Kidney (tissue), 14 donors: ENCODE results near the gene HMX3. TPM values are rescaled to one million over a fixed set of nuclear protein-coding genes. Genes with fewer than 3 reads are reported as not detected.
"Not testable (repeated sequence)": the region's sequence is repeated elsewhere in the genome, so short reads cannot be mapped to it uniquely, and the experiment has no call there.

Source experiments
- DNase-seq, 5 donors: peaks; one replicate each; pipeline ENCODE4 v3.0.0-alpha.2; 2013 to 2020
- FAIRE-seq: peaks from 2 replicates; lab custom pipeline; 2012; peaks lifted over from hg19 to GRCh38; lab: Jason Lieb, UNC
- H3K27ac ChIP-seq, 2 donors: one replicate each; pipeline ENCODE4 v1.7.0; 2013; ENCODE audit warnings: low read depth in 2 of 2, low read length in 2 of 2, inconsistent platforms in 1 of 2
- H3K27me3 ChIP-seq: one replicate; pipeline ENCODE4 v1.7.1; 2013; ENCODE audit warnings: low read length, inconsistent platforms; ENCODE audit not compliant: control insufficient read depth, insufficient read depth
- H3K36me3 ChIP-seq, 3 donors: one replicate each; pipeline versions ENCODE4 v1.7.0 to v1.7.1; 2013; ENCODE audit warnings: low read length in 3 of 3, control low read depth in 1 of 3, inconsistent platforms in 1 of 3; ENCODE audit not compliant: insufficient read depth in 3 of 3, control insufficient read depth in 2 of 3
- H3K4me1 ChIP-seq, 3 donors: one replicate each; pipeline versions ENCODE4 v1.7.0 to v1.7.1; 2013; ENCODE audit warnings: low read length in 3 of 3, inconsistent platforms in 1 of 3, low read depth in 1 of 3; ENCODE audit not compliant: control insufficient read depth in 2 of 3, insufficient read depth in 2 of 3
- H3K4me3 ChIP-seq, 3 donors: one replicate each; pipeline versions ENCODE4 v1.7.0 to v1.8.1; 2013; ENCODE audit warnings: low read length in 3 of 3, control low read depth in 1 of 3, inconsistent platforms in 1 of 3
- H3K9ac ChIP-seq, 3 donors: one replicate each; pipeline versions ENCODE4 v1.7.0 to v1.7.1; 2013; ENCODE audit warnings: low read length in 3 of 3, control low read depth in 1 of 3, inconsistent platforms in 1 of 3
- H3K9me3 ChIP-seq, 3 donors: one replicate each; pipeline versions ENCODE4 v1.7.0 to v1.7.1; 2013; ENCODE audit warnings: low read length in 3 of 3, control low read depth in 1 of 3, inconsistent platforms in 1 of 3; ENCODE audit not compliant: control insufficient read depth in 2 of 3, insufficient read depth in 1 of 3
- intact Hi-C: fragments of 100-400 bp; cut with DNase I; formaldehyde crosslinking; loops from one replicate; pipeline ENCODE4 v1.11.1; 2022
- polyA plus RNA-seq: library from polyadenylated mRNA; stranded (reverse); fragments of 350-450 nt; fragmentation: Illumina TruSeq; extraction: RNeasy Lipid Tissue Mini Kit (QIAGEN cat#74804); gene quantifications from one replicate; pipeline ENCODE4 v1.2.3, GENCODE V29; 2014; ENCODE audit warnings: low read depth, low replicate concordance; ENCODE audit not compliant: insufficient read depth
- total RNA-seq: library from RNA; stranded (reverse); fragmentation: NEBNext Ultra II Directional; extraction: Animal tissue kit (Norgen Biotek cat#: 25700); gene quantifications from one replicate; pipeline ENCODE4 v1.2.1, GENCODE V29; 2021
- TF ChIP-seq, protein P1 (sequence below): IDR thresholded peaks from 3 replicates; pipeline ENCODE4 v1.5.1; 2012; ENCODE audit warnings: mild to moderate bottlenecking, moderate library complexity, borderline replicate concordance; ENCODE audit not compliant: insufficient read depth; ENCODE audit errors: extremely low read depth
- donor health status: control.
- donor health status: control.
- donor health status: control.
- donor health status: control.
- donor health status: control.
- donor health status: DM: yes; HTN: yes; CAD: no.
- donor health status: Normal renal cell carcinoma (clear cell type).

HMX3 gene
- total and polyA plus RNA-seq, 2 donors from 2014 or later = not detected

DNA sequence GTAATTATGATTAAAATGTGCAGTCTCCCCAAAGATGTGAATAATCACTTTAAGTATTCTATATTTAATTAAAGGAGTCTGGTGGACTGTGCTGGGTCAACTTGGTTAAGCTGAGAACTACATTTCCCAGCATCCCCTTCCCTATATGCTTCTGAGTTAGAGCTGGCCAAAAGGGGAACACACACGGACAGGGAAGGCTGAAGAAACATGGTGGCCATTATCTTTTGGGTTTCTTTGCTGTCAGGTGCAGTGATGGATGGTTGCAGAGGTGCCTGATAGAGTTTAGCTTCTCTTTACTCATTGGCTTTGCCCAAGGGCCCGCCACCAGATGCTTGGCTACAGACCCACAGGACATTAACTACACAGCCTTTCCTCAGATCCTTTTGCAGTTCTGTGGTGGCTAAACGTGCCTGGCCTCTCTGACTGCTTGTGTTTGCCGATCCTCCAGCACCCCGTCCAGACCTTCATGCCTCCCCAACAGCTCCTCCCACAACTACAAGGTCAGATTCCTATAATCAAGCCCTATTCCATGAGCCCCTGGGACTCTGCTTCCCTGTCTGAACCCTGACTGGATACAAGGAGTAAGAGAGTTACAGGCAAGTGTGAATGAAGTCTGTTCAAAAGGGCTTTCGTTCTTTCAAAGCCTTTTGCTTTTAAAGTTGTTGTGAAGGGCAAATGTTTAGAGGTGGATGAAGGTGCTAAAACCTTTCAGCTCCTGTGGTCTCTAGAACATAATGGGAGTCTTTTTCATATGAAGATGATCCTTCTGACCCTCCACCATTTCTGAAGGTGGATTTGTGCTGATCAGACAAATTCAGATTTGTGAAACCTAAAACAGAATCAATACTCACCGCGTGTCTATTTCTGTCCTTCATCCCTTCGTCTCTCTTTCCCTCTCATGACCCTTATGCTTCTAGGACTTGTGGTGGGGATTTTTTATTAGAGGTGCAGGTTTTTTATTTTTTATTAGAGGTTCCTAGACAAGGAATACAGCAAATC is 39.9 kb downstream of the HMX3 start:
- no peak for FAIRE-seq
- Histone ChIP-seq H3K27ac (no peak overlapping the region), H3K9me3 (no peaks in the 10 kb centered on the region), H3K36me3 (peaks cover 0 to 3% (median 2%) of the 10 kb centered on the region in 3 donors), H3K9ac (no peak overlapping the region), H3K4me1 (no peaks in the 10 kb centered on the region), H3K27me3 (no peaks in the 10 kb centered on the region), H3K4me3 (no peak overlapping the region)
- TF ChIP-seq, protein P1, sequence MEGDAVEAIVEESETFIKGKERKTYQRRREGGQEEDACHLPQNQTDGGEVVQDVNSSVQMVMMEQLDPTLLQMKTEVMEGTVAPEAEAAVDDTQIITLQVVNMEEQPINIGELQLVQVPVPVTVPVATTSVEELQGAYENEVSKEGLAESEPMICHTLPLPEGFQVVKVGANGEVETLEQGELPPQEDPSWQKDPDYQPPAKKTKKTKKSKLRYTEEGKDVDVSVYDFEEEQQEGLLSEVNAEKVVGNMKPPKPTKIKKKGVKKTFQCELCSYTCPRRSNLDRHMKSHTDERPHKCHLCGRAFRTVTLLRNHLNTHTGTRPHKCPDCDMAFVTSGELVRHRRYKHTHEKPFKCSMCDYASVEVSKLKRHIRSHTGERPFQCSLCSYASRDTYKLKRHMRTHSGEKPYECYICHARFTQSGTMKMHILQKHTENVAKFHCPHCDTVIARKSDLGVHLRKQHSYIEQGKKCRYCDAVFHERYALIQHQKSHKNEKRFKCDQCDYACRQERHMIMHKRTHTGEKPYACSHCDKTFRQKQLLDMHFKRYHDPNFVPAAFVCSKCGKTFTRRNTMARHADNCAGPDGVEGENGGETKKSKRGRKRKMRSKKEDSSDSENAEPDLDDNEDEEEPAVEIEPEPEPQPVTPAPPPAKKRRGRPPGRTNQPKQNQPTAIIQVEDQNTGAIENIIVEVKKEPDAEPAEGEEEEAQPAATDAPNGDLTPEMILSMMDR = no peak
- no peak for DNase-seq
- intact Hi-C loops = no loop called here

DNA sequence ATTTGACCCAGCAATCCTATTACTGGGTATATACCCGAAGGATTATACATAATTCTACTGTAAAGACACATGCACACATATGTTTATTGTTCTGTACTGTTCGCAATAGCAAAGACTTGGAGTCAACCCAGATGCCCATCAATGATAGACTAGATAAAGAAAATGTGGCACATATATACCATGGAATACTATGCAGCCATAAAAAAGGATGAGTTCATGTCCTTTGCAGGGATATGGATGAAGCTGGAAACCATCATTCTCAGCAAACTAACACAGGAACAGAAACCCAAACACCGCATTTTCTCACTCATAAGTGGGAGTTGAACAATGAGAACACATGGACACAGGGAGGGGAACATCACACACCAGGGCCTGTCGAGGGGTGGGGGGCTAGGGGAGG is 42.6 kb downstream of the HMX3 start:
- H3K9me3 ChIP-seq, H3K36me3 ChIP-seq, H3K9ac ChIP-seq, H3K4me3 ChIP-seq, H3K27ac ChIP-seq, FAIRE-seq, DNase-seq, H3K27me3 ChIP-seq, intact Hi-C loops, H3K4me1 ChIP-seq: not testable (repeated sequence)

DNA sequence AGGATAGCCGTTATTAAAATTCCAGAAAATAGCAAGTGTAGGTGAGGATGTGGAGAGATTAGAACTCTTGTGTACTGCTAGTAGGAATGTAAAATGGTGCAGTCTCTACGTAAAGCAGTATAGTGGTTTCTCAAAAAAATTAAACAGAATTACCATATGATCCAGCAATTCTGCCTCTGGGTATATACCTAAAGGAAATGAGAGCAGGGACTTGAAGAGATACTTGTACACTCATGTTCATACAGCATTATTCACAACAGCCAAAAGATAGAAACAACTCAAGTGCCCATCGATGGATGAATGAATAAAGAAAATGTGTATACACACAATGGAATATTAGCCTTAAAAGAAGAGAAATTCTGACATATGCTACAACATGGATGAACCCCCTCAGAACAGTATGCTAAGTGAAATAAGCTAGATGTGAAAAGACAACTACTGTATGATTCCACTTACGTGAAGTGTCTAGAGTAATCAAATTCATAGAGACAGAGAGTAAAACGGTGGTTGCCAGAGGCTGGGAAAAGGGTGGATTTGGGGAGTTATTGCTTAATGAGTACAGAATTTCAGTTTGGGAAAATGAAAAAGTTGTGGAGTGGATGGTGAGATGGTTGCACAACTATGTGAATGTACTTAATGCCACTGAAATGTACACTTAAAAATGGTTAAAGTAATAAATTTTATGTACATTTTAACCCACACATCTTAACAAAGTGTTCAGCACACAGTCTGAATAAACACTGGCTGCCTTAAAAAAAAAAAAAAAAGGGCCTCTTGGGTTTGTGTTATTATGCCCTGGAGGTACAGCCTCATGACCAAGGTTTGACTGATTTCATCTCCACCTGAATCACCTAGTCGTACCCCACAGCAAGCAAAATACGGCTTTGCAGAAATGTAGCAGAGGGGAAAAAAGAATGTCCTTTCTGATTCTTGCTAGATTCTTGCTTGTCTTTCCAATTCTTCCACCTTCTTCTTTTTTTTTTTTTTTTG is 44.6 kb downstream of the HMX3 start:
- peaks cover 0 to 7% (median 0%) of the 10 kb centered on the region in 3 donors for H3K9me3 ChIP-seq
- TF ChIP-seq, protein P1 = no peak
- H3K4me1 ChIP-seq = no peaks in the 10 kb centered on the region
- FAIRE-seq (no peak), DNase-seq (no peak)
- H3K27me3 ChIP-seq = no peaks in the 10 kb centered on the region
- H3K27ac ChIP-seq = no peak overlapping the region
- intact Hi-C loops = no loop called here
- no peak overlapping the region for H3K9ac ChIP-seq
- H3K36me3 ChIP-seq = no peaks in the 10 kb centered on the region
- no peak overlapping the region for H3K4me3 ChIP-seq
